GM19043 (cell line): ENCODE measurements around the gene ALDH3B2.
"Not testable (repeated sequence)": the region's sequence is repeated elsewhere in the genome, so short reads cannot be mapped to it uniquely, and the experiment has no call there.

ENCODE experiments used
- ATAC-seq: cut with Tn5 transposase; IDR thresholded peaks from one replicate; pipeline ENCODE4 v1.9.1; 2021; ENCODE audit warnings: low read depth; ENCODE audit not compliant: unreplicated experiment

The ALDH3B2 gene

GRCh38 chr11:67685641-67686332 lies 11.4 kb upstream of the ALDH3B2 start:
- not testable (repeated sequence) for ATAC-seq

- ATAC-seq = not testable (repeated sequence)
These were observed 8.0 kb upstream of the ALDH3B2 start for GRCh38 chr11:67682126-67683034.

GRCh38 chr11:67680696-67681470 lies 6.5 kb upstream of the ALDH3B2 start:
- no peak for ATAC-seq

GRCh38 chr11:67675058-67675747 lies 780 bp upstream of the ALDH3B2 start:
- no peak for ATAC-seq

GRCh38 chr11:67673902-67674301 lies 521 bp downstream of the ALDH3B2 start:
- ATAC-seq = no peak

- no peak for ATAC-seq
These were observed 1.1 kb downstream of the ALDH3B2 start for GRCh38 chr11:67673358-67673757.

- ATAC-seq = no peak
These were observed 3.3 kb downstream of the ALDH3B2 start for GRCh38 chr11:67671211-67671520.

GRCh38 chr11:67670316-67671210 lies 3.9 kb downstream of the ALDH3B2 start:
- ATAC-seq = no peak

- ATAC-seq = no peak
These were observed 6.3 kb downstream of the ALDH3B2 start for GRCh38 chr11:67668192-67668551.

GRCh38 chr11:67667490-67668191 lies 6.8 kb downstream of the ALDH3B2 start:
- ATAC-seq = no peak

- no peak for ATAC-seq
These were observed 7.5 kb downstream of the ALDH3B2 start for GRCh38 chr11:67666676-67667489.

- no peak for ATAC-seq
These were observed 8.1 kb downstream of the ALDH3B2 start for GRCh38 chr11:67666303-67666645.

- ATAC-seq = no peak
These were observed 8.7 kb downstream of the ALDH3B2 start for GRCh38 chr11:67665541-67666302.

GRCh38 chr11:67664696-67665540 lies 9.5 kb downstream of the ALDH3B2 start:
- no peak for ATAC-seq

- ATAC-seq = no peak
These were observed 10.2 kb downstream of the ALDH3B2 start for GRCh38 chr11:67664213-67664585.

- ATAC-seq = no peak
These were observed 10.8 kb downstream of the ALDH3B2 start for GRCh38 chr11:67663532-67664212.
